Activated CD4-positive, alpha-beta T cell treated with anti-CD3 and anti-CD28 coated beads for 48 hours (primary cell): ENCODE measurements around the gene CYP4F3.
"Not testable (repeated sequence)": the region's sequence is repeated elsewhere in the genome, so short reads cannot be mapped to it uniquely, and the experiment has no call there.

Source experiments
- DNase-seq: peaks from one replicate; pipeline ENCODE4 v3.0.0-alpha.2; 2020

Gene CYP4F3

GRCh38 chr19:15671237-15671821, 30.6 kb downstream of the CYP4F3 start:
- no peak for DNase-seq

DNA sequence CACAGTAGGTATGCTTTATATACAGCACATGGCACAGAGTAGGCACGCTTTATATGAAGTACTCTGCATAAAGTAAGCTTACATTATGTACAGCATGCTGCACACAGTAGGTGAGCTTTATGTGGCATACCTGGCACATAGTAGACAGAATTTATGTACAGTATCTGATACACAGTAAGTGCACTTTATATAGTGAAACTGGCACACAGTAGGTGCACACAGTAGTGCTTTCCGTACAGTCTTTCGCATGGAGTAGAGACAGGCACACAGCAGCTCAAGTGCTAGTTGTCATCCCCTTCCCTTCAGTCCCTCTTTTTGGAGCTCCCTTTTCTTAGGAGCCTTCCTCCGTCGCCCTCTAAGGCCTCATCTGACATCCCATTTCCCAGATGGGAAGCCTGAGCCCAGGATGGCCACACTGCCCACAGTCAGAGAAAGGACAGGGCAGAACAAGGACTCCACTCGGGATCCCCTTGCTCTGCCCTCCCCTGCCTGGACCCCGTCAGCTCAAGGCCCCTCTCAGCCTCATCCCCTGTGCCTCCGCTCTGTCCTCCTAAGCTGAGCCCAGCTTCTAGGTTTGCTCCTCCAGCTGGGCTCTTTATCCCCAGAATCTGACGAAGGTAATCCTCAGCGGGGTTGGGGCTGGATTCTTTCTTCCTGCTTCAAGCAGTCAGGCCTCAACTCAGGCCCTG, 31.3 kb downstream of the CYP4F3 start:
- no peak for DNase-seq

GRCh38 chr19:15672580-15673175, 32.0 kb downstream of the CYP4F3 start, which contains the start of gene CYP4F12:
CYP4F12 (plus strand) TSS chr19:15673087; CDS start chr19:15673530, 443 bp downstream.
- peak; percentile 35 for DNase-seq

GRCh38 chr19:15673176-15673654, 32.5 kb downstream of the CYP4F3 start:
- no peak for DNase-seq

DNA sequence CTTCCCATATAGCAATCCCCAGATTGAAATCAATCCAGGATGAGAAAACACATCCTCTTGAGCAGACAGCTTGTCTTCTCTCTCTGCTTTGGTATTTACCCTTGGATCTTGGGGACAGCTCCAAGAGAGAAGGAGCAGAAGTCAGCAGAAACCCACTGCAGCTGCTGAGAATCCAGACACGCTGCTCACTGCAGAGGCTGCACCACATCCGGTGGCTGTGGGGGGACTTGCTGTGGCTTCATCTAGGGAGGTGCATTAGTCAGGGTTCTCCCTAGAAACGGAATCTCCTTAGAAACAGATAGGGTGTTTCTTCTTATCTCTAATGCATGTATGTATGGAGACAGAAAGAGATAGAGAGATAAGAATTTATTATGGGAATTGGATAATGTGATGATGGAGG, 34.9 kb downstream of the CYP4F3 start:
- no peak for DNase-seq

DNA sequence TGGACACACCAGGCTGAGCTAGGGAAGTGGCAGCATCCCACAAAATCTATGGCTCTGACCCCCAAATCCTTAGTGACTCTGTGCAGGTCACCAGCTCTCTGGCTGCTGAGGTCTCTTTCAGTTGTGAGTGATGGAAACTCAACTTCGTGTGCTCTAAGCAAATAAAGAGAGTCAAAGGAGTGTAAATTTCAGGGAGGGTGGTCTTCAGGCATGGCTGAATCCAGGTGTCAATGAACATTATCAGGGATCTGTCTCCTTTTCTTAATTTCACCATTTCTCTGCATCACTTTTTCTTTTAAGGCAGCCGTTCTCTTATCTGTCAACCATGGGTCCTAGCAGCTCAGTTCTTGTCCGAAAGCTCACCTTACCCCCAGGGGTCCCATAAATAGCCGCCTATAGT, 38.4 kb downstream of the CYP4F3 start:
- DNase-seq, result no peak

DNA sequence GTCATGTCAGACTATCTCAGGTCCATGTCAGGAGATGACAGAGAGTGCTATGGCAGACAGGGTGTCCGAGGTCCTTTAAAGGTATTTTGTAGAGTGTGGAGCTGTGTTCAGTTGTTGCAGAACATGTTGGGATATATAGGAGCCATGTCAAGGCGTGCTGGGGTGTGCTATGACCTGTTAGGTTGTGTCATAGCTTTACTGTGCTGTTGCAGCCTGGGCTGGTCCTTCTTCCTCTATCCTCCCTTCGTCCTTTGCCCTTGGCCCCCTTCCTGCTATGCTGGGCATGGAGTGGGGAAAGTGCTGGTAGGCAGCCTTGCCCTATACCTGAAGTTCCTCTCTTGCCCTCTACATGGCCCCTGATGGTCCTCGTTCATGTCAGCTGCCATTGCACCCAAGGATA, 39.2 kb downstream of the CYP4F3 start:
- not testable (repeated sequence) for DNase-seq

DNA sequence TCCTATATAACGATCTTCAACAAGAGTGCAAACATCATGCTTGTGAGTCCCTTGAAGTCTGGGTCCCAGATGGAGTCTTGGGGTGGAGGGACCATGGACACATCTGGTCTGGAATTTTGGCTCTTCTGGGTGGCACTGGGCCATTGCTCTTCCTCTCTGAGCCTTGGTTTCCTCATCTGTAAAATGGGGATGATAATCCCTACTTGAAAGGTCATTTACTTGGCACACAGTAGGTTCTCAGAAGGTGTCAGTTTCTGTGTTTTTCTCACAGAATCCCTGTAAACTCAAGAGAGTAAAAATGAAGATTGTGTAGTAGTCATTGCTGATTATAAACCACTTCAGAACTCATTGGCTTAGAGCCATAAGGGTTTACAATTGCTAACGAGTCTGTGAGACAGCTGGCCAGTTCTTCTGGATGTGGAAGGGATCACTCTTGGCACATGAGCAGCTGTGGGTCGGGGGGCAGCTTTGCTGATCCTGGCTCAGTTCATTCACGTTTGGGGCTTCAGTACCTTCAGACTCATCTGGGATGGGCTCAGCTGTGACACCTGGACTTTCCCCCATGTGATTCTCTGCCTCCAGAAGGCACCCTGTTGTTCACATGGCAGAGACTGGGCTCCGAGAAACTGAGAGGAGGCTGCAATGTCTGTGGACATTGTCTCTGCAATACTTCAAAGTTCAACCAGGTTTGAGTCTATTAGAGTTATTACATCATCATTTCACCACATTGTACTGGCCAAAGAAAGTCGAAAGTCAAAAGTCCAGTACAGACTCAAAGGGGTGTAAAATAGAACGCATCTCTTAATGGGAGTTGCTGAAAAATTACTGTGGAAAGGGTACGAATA, 40.0 kb downstream of the CYP4F3 start:
- DNase-seq, result no peak

- no peak for DNase-seq
These were observed 42.7 kb downstream of the CYP4F3 start for GRCh38 chr19:15683411-15683810.

DNA sequence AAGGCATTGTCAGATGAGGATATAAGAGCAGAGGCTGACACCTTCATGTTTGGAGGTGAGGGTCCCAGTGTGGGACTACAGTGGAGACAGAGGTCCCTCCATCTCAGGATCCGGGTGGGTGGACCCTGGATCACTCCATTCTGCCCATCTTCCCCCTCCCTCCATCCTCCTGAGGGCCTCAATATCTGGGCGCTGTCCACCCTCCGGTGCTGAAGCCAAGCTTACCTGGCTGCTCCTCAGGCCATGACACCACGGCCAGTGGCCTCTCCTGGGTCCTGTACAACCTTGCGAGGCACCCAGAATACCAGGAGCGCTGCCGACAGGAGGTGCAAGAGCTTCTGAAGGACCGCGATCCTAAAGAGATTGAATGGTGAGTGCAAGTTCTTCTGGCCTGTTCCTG, 44.1 kb downstream of the CYP4F3 start:
- peak; percentile 20 for DNase-seq

GRCh38 chr19:15696654-15697194, 56.0 kb downstream of the CYP4F3 start:
- no peak for DNase-seq

- DNase-seq, result no peak
These were observed 61.2 kb downstream of the CYP4F3 start for GRCh38 chr19:15701757-15702533.

GRCh38 chr19:15702534-15702930, 61.8 kb downstream of the CYP4F3 start:
- DNase-seq, result peak; percentile 50
